Jurkat, Clone E6-1 (cell line): ENCODE results near the gene JMJD7.

Experiments used
- DNase-seq: peaks from one replicate; pipeline ENCODE4 v3.0.0-alpha.2; 2011; ENCODE audit warnings: low read depth, low spot score
- H3K4me3 ChIP-seq: 2 replicates; pipeline ENCODE4 v1.5.1; 2011; ENCODE audit warnings: mild to moderate bottlenecking, low read length, control low read depth, moderate library complexity

Gene JMJD7

DNA sequence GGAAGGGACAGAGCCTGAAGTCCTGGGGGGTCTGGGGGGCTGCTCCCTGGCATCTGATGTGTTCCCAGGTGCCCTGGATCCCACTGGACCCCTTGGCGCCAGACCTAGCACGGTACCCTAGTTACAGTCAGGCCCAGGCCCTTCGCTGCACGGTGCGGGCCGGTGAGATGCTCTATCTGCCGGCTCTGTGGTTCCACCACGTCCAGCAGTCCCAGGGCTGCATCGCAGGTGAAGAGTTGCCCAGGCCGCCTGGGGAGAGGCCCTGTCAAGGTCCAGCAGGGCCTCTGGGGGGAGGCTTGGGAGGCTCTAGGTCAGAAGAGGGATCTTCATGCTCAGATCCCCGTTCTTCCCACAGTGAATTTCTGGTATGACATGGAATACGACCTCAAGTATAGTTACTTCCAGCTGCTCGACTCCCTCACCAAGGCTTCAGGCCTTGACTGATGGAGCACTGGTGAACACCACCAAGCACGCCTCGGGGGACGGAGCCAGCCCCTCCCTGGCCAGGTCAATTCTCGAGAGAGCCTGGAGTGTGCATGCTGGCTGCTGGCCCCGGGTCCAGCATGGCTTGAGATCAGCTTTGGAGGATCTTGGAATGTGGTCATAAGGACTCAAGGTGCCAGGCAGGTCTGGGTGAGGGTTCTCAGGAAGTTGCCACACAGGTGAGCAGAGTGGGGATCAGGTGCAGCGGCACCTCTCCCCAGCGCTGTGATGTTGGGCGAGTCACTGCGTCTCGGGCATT, 9.0 kb downstream of the JMJD7 start:
- no peak overlapping the region for H3K4me3 ChIP-seq
- DNase-seq, result no peak

DNA sequence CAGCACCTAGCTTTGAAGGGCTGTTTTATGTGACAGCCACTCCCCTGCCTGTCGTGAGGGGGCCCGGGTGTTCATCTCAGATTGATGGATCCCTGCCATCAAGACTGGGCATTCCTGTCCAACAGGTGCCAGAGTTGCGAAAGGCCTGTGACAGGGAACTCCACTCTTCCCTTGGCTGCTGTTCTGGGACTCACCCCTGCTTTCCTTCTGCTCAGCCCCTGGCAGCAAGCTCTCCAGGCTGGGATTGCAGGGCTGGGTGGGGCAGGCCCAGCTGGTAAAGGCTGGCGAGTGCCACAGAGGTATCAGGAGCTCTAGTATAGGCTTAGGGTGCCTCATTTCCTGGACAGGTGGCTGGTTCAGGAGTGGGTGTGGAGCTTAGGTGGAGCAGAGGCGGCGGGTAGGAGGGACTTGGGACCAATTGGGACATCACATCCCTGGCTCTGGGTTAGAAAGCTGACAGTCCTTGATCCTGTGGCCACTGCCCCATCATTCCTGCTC, 10.6 kb downstream of the JMJD7 start, which contains the start of gene PLA2G4B:
Gene PLA2G4B (plus strand): TSS at position 448 of the 498 bp plus-strand sequence. CDS start 67 bp downstream, outside the sequence.
- no peak within 1 kb of the TSS for H3K4me3 ChIP-seq
- no peak for DNase-seq

DNA sequence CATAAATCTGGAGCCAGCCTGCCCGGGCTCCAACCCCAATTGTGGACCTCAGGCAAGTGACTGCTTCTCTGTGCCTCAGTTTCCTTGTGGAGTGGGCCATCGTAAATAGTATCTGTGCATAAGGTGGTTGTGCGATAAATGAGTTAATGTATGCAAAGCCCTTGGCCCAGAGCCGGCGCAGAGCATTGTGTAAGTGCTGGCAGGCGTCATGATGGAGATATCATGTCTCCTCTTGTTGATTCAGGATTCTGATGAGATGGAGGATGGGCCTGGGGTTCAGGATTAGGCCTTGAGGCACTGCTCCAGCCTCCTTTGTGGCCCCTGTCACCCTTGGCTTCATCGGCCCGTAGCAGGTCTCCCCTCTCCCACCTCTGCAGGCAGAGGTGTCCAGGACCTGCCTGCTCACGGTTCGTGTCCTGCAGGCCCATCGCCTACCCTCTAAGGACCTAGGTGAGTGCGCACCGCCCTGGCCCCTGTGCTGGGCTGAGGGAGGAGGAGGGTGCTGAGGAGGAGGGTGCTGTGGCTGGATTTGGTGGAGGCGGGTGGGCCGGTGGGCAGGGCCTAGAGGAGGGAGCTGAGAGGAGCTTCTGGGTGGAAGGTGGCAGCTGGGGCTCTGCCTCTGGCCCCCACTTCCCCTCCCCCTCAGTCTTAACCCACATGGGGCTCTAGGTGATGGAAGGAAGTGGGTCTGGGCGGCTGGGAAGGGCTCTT, 12.0 kb downstream of the JMJD7 start:
- DNase-seq, result no peak
- H3K4me3 ChIP-seq, result no peak overlapping the region

DNA sequence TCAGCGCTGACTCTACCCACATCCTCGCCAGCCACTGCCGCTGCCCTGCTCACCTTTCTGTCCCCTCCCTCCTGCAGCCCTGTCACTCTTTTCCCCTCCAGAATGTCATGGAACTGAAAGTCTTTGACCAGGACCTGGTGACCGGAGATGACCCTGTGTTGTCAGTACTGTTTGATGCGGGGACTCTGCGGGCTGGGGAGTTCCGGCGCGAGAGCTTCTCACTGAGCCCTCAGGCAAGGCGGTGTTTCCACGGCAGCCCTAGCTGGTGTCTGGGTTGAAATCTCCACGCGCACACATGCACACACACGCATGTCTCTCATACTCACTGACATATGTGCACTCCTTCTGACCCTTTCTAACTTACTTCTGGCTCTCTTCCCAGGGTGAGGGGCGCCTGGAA, 12.8 kb downstream of the JMJD7 start:
- H3K4me3 ChIP-seq, result no peak overlapping the region
- DNase-seq, result no peak

DNA sequence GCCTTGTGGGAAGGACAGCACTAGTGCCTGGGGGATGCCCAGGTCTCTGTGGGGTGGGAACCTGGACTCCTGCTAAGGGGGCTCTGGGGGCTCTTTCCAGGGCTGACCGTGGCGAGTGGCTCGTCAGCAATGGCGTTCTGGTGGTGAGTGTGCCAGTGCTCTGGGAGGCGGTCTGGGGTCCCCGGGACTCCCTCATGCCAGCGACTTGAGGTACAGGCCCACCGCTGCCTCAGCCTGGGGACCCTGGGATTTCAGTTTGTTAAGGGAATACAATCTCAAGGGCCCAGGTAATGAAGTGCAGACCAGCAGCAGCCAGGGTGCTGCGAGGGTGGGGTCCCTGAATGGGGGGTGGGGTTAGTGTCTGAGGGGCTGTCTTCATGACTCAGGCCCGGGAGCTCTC, 13.2 kb downstream of the JMJD7 start:
- H3K4me3 ChIP-seq, result no peak overlapping the region
- DNase-seq, result no peak

DNA sequence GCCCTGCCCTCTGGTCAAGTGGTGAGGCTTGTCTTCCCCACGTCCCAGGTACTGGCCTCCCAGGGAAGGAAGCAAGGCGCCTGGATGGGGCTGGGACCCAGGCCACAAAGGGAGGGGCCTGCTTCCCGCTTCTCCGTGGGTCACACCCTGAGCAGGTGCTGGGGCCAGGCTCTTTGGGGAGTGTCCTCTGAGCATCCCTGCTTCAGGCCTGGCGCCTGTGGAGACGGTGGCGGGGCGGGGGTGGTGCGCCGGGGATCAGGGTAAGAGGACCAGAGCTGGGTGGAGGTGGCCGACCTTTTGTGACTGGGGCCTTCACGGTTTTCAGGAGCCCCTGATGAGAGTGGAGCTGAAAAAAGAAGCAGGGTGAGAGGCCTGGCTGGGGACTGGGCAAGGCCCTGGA, 14.3 kb downstream of the JMJD7 start:
- no peak for DNase-seq

DNA sequence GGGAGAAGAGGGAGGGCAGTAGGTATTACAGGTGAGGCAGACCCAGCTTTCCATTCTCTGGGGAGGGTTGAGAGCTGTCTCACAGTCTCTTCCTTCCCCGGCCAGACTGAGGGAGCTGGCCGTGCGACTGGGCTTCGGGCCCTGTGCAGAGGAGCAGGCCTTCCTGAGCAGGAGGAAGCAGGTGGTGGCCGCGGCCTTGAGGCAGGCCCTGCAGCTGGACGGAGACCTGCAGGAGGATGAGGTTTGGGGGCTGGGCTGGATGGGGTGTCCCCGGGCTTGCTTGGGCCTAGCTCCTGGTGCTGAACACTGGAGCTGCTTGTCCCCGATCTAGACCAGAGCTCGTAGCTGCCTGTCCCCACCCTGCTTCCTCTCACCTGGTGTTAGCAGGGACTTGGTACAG, 15.7 kb downstream of the JMJD7 start:
- no peak for DNase-seq
- no peak overlapping the region for H3K4me3 ChIP-seq

More for the DNA sequence above, 14.3 kb downstream of the JMJD7 start:
- no peak overlapping the region for H3K4me3 ChIP-seq

DNA sequence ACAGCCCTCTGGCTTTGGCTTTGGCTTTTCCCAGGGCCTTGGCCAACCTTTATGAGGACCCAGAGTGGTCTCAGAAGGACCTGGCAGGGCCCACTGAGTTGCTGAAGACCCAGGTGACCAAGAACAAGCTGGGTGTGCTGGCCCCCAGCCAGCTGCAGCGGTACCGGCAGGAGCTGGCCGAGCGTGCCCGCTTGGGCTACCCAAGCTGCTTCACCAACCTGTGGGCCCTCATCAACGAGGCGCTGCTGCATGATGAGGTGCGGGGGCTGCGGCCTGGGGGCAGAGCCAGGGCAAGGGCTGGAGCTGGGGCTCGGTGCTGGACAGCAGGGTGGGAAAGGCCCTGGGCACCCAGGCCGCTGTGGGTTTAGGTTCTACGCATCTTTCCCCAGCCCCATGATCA, 16.9 kb downstream of the JMJD7 start:
- no peak for DNase-seq
- no peak overlapping the region for H3K4me3 ChIP-seq

DNA sequence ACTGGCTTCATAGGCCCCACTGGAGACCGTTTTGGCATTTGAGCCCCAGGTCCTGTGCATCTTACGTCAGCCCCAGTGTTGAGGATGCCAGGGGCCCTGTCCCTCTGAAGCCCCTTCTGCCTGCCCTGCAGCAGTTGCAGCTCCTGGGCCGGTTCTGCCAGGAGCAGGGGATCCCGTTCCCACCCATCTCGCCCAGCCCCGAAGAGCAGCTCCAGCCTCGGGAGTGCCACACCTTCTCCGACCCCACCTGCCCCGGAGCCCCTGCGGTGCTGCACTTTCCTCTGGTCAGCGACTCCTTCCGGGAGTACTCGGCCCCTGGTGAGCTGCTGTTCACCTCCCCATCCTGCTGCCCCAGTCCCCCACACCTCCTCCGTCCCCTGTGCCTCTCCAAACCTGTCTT, 19.3 kb downstream of the JMJD7 start:
- no peak overlapping the region for H3K4me3 ChIP-seq
- no peak for DNase-seq

DNA sequence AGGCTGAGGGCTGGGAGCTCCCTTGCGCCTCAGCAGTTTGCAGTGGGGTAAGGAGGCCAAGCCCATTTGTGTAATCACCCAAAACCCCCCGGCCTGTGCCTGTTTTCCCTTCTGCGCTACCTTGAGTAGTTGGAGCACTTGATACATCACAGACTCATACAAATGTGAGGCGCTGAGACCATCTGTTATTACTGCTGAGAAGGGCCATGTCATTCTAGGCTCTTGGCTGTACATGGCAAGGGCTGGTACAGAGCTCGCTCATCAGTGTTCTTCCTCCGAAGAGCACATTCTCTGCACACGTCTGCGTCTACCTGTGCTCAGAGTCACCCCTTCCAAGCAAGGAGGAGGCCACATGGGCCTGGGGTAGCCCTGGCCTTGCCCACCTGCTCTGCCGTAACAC, 20.1 kb downstream of the JMJD7 start:
- DNase-seq, result no peak

DNA sequence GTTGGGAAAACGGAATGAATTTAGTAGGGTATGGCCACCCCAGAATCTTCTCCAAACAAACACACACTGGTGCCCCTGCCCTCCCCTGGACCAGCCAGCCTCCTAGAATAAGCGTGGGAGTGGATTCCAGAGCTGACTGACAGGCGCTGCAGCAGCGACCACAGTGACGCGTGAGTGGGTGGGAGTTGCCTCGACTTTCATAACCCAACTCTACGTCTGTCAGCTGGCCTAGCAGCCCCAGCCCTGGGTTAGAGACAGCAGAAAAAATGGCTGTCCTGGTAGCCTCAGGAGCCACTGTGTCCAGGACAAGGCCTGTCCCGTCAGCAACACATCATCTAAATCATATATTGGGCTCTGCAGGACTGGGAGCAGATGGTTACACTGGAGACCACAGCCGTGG, 20.7 kb downstream of the JMJD7 start:
- no peak overlapping the region for H3K4me3 ChIP-seq
- DNase-seq, result no peak

More for the DNA sequence above, 20.1 kb downstream of the JMJD7 start:
- H3K4me3 ChIP-seq, result no peak overlapping the region

DNA sequence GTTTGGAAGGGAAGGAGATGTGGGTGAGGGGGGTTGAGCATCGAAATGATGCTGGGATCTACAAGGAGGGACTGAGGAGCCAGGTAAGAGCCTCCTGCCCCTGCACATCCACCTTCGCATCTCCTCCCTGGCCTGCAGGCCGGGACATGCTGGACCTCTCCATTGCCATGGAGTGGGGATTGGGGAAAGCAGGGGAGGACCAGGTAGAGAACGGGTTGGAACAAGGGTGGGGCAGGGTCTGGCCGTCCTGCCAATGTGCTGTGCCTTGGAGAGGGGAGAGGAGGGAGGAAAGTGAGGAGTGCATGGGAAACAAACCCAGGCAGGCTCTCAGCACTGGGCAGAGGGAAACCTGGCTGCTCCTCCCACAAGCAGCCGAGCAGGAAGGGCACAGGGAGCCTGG, 21.3 kb downstream of the JMJD7 start:
- H3K4me3 ChIP-seq, result no peak overlapping the region
- DNase-seq, result no peak

DNA sequence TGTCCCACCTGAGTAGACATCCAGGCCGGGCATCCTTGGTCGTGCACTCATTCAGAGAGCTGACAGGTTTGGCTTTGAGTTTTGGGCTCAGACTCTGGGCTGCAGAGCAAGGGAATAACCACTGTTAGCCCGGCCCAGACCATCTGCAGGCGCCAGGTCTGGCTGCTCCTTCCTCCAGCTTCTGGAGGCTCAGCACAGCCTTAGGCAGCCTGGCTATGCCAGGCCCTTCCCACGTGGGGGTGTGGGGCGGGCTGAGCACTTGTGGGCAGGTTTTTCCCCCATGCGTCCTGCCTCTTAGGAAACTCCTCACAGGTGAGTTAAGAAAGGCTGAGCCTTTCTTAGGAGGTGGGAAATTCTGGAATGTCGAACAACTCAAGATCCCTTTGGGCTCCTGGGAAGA, 22.0 kb downstream of the JMJD7 start:
- DNase-seq, result no peak
- H3K4me3 ChIP-seq, result no peak overlapping the region

DNA sequence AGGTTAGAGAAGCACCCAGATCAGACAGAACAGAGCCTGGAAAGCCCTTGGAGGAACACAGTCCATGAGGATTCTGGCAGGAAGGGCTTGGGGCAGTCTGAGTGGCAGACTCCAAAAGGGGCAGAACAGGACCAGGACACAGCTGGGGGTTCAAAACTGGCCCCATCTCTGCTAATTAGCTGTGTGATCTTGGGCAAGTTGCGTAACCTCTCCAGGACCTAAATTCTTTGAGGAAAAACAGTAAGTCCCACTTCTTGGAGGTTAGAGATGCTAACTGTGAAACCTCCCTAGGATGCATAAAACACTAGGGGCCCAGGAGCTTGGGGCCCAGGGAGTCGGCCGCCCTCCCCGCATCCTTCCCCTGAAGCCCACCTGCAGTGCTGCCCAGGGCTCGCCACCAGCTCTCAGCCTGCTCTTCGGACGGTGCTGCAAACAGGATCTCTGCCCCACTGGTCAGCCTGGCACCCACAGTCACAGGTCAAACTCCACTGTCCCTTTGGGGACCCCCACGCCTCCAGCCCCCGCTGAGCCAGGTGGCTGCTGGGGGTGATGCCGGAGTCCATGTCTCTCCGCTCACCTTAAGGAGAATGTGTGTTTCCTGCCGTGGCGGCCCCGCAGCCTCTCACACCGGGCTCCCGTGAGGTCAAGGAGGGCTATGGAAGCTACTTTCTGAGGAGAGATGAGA, 22.7 kb downstream of the JMJD7 start:
- DNase-seq, result no peak
- H3K4me3 ChIP-seq, result no peak overlapping the region

DNA sequence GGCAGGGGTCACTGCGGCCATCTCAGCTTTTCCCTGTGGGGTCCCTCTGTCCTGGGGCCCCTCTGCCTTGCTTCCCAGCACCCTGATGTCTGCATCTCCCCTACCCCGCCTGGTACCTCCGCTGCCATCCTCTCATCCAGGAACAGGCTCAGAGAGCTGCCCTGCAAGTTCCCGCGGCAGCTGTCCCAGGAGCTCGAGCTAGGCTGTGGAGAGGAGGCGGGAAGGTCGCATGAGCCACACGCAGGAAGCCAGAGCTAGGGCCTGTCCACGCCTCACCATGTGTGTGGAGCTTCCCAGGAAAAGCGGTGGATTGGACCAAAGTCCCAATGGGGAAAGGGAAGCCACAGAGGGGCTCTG, 23.3 kb downstream of the JMJD7 start:
- DNase-seq, result no peak
- H3K4me3 ChIP-seq, result no peak overlapping the region

DNA sequence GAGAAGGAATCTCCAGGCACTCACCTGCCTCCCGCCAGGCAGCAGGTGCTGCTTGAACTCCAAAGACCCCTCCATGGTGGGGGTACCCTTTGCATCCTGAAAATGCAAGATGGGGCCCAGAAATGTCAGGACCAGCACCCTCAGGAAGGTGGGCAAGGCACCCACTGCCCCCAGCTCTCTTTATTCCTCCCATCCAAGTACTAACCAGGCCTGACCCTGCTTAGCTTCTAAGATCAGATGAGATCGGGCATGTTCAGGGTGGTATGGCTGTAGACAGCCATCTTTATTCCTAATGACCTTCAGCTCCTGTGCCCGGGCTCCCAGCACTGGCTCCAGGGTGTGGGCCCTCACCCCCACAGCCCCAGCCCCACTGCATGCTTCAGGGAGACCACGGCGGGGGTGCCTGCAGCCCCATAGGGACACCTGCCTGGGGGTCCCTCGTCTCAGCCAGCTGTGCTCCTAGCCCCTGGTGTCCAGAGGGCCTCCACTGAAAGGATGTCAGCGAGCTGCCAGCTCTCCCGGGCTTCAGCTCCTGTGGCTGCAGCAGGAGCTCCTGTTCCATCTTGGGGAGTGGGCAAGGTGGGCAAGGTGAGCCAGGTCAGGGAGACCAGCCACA, 24.0 kb downstream of the JMJD7 start:
- DNase-seq, result no peak
- H3K4me3 ChIP-seq, result no peak overlapping the region

DNA sequence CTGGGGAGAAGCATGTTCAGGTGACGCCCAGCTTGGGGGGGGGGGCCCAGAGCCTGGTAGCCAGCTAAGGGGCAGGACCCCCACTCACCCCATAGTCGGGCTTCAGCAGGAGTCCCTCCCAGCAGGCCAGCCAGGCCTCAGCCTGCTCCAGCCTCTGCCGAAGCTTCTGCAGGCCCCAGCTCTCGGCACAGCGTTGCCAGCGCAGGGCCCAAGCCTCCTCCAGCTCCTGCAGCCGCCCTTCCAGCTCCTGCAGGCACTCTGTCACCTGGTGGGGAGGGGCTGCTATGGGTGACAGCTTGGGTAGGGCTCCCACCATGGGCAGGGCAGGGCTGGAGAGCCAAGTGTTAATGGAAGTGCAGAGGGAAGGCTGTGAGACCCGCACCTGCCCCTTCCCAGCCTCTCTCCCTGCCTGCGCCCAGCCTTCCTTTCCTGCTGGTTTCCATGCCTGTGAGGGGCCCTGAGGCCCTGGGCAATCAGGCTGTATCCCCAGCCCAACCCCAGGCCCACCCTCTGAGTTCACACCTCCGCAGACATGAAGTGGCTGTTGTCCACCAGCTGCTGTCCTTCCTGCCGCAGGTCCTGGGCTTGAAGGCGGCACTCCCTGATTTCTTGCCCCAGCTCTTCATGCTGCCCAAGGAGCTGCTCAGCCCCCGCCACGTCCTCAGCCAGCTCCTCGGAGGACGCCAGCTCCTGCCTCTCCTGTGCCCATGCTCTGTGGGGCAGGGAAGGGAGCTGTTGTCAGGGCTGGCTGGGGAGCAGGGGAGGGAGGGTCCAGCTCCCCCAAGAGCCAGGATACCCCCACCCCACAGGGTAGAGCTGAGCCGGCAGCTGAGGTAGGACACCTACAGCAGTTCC, 25.1 kb downstream of the JMJD7 start:
- no peak overlapping the region for H3K4me3 ChIP-seq
- DNase-seq, result no peak

DNA sequence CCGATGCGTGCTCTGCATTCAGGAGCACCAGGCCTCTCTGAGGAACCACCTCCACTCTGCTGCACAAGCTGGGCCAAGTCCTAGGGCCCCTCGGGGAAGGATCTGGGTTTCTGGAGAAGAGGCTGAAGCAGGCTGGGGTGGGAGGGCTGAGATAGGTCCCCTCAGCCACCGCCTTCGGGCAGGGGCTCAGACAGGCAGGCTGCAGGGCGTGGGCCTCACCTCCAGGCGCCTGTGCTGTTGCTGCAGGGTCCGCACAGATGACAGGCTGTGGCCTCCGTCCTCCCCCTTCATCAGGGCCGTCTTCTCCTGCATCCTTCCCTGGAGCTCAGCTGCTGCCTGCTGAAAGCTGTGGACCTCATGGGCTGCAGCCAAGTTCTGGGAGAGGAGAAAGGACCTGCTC, 25.9 kb downstream of the JMJD7 start:
- no peak overlapping the region for H3K4me3 ChIP-seq
- no peak for DNase-seq

DNA sequence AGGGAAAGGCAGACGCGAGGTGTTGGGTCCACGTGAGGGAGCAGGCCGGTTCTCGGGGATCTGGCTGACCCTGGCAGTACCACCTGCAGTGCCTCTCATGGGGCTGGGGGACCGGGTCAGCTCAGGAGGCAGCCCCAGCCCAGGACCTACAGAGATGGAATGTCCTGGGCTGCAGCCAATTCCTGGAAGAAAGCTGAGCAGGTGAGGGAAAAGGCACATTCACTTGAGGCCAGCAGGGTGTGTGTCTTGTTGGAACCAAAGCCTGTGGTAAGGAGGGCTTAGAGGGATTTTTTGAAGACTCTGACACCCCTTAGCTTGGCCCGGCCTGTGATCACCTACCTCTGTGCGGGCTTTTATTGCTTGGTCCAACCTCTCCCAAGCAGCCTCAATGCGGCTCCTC, 26.6 kb downstream of the JMJD7 start:
- H3K4me3 ChIP-seq, result no peak overlapping the region
- no peak for DNase-seq
